DOHH2 (cell line): ENCODE data around the gene TNNT1.
"Not testable (repeated sequence)": the region's sequence is repeated elsewhere in the genome, so short reads cannot be mapped to it uniquely, and the experiment has no call there.

Source experiments
- H3F3A ChIP-seq: fragments of 200-600 bp; sonication (generic), shearing (Covaris generic); 2 replicates; pipeline ENCODE4 v1.6.0; 2016; ENCODE audit warnings: antibody characterized with exemption, mild to moderate bottlenecking; ENCODE audit not compliant: control insufficient read depth, insufficient read depth
- H3K27ac ChIP-seq: fragments of 200-600 bp; sonication (generic); 2 replicates; pipeline ENCODE4 v1.5.1; 2014; ENCODE audit warnings: low read depth, mild to moderate bottlenecking, low read length, moderate library complexity
- H3K27me3 ChIP-seq: fragments of 200-600 bp; sonication (generic); 2 replicates; pipeline ENCODE4 v1.6.1; 2014; ENCODE audit warnings: mild to moderate bottlenecking, low read length, mixed read lengths; ENCODE audit not compliant: control insufficient read depth
- H3K36me3 ChIP-seq: fragments of 200-600 bp; sonication (generic); 2 replicates; pipeline ENCODE4 v1.6.1; 2014; ENCODE audit warnings: mild to moderate bottlenecking, low read length, moderate library complexity, mixed read lengths; ENCODE audit not compliant: control insufficient read depth
- H3K4me1 ChIP-seq: fragments of 200-600 bp; sonication (generic); 2 replicates; pipeline ENCODE4 v1.6.1; 2014; ENCODE audit warnings: mild to moderate bottlenecking, low read length, mixed read lengths; ENCODE audit not compliant: control insufficient read depth
- H3K4me2 ChIP-seq: fragments of 200-600 bp; sonication (generic); 2 replicates; pipeline ENCODE4 v1.6.0; 2014; ENCODE audit warnings: mild to moderate bottlenecking, low read length, moderate library complexity
- H3K4me3 ChIP-seq: fragments of 200-600 bp; sonication (generic); 2 replicates; pipeline ENCODE4 v1.5.1; 2014; ENCODE audit warnings: mild to moderate bottlenecking, low read length, mixed read lengths
- H3K79me2 ChIP-seq: fragments of 200-600 bp; sonication (generic); 2 replicates; pipeline ENCODE4 v1.6.1; 2014; ENCODE audit warnings: mild to moderate bottlenecking, low read length, mixed read lengths; ENCODE audit not compliant: control insufficient read depth
- H3K9me2 ChIP-seq: fragments of 200-600 bp; sonication (generic); replicated peaks from 2 replicates; pipeline ENCODE4 v1.6.1; 2014; ENCODE audit warnings: mild to moderate bottlenecking, low read length, mixed read lengths; ENCODE audit not compliant: control insufficient read depth
- H3K9me3 ChIP-seq: fragments of 200-600 bp; sonication (generic); 2 replicates; pipeline ENCODE4 v1.6.1; 2014; ENCODE audit warnings: antibody characterized with exemption, low read length, mixed read lengths; ENCODE audit not compliant: control insufficient read depth, insufficient read depth
- H4K20me1 ChIP-seq: fragments of 200-600 bp; sonication (generic); 2 replicates; pipeline ENCODE4 v1.6.0; 2014; ENCODE audit warnings: low read depth, mild to moderate bottlenecking, antibody characterized with exemption, low read length, moderate library complexity; ENCODE audit not compliant: control insufficient read depth, insufficient read depth
- CTCF ChIP-seq: fragments of 200-600 bp; sonication (generic); IDR thresholded peaks from one replicate; pipeline ENCODE4 v1.5.1; 2014; ENCODE audit warnings: antibody characterized with exemption, mild to moderate bottlenecking, low read depth, low read length; ENCODE audit not compliant: poor library complexity, severe bottlenecking
- EZH2phosphoT487 ChIP-seq: fragments of 200-600 bp; sonication (generic); IDR thresholded peaks from 2 replicates; pipeline ENCODE4 v1.6.1; 2017; ENCODE audit warnings: borderline replicate concordance, mild to moderate bottlenecking, antibody characterized with exemption, low read length, moderate library complexity, mixed read lengths

The TNNT1 gene

DNA sequence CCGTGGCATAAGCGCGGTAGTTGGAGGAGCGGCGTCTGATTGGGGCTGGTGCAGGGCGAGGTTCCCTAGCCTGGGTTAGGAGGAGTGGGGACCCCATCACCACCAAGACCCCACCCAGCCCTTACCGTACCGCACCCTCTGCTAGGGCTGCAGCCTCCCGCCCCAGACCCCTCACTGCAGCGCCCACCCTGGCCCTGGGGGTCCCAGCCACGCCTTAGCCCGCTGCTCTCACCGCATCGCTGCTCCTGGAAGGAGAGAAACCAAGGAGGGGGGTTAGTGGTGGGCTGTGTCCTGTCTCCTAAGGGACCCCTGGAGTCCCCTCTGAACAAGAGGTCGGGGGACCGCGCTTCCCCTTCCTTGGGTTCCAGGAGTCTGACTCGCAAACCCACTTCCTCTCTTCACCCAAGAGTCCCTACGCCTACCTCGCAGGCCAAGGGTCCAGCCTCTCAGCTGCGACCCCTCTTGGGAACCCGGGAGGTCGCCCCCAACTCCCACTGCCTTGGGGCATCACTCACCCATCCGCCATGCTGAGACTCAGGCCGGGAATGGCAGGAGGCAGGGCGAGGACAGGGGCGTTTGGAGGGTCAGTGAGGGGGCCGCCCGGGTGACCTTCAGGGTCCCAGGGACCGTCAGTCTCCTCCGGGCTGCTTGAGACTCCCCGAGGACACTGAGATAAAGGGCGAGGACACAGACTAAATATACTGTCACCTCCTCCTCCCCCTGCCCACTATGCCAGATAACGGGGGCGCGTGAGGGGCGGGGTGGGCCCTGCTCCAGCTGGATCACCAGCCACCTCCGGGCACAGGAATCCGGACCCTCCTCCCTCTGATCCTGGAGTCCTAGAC lies 8.3 kb upstream of the TNNT1 start, which contains the start of gene TNNI3:
Gene TNNI3, minus strand, starts transcription at position 669 of the 845 bp plus-strand sequence. Its CDS starts 143 bp downstream, at position 526.
- Histone ChIP-seq H3K27me3 (no peaks in the 10 kb centered on the region), H3K27ac (no peak within 1 kb of the TSS), H3K4me3 (no peak within 1 kb of the TSS), H3K9me2 (no peaks in the 10 kb centered on the region), H3K4me1 (peaks cover 16% of the 10 kb centered on the region), H4K20me1 (no peaks in the 10 kb centered on the region), H3K4me2 (no peak within 1 kb of the TSS), H3F3A (peaks cover 4% of the 10 kb centered on the region), H3K36me3 (no peaks in the 10 kb centered on the region), H3K79me2 (no peaks in the 10 kb centered on the region), H3K9me3 (peaks cover 20% of the 10 kb centered on the region)
- TF ChIP-seq CTCF (no peak), EZH2phosphoT487 (no peak)

DNA sequence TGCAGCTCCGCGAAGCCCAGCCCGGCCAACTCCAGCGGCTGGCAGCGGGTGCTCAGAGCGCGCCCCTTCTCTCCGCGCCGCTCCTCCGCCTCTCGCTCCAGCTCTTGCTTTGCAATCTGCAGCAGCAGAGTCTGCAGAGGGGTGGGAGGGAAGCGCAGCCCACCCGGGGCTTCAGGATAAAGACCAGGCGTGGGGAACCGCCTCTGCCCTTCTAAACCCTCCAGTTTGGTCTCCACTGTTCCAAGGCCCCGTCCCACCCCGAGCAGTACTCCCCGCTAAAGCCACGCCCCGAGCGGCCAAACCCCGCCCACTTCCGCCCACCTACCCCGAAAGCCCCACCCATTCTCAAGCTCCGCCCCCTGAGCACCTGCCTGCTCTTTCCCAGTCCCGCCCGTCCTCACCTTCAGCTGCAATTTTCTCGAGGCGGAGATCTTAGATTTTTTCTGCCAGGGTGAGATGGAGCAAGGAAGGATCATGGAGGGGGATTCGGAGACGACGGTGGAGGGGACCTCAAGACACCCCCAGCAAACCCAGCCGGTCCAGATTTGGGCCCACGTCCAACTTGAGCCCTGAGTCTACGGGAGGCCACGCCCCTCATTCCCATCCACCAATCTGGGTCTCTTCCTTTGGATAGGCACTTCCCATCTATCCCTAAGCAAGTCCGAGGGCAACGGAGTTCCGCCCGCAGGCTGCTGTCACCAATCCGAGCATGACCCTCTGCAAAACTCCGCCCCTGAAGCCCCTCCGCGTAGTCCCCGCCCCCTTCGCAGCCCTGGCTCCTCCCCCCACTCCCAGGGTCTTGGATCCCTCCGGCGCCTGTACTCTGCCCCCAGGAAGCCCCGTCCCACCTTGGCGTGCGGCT lies 7.4 kb upstream of the TNNT1 start:
- H3K79me2 ChIP-seq: no peaks in the 10 kb centered on the region
- no peak for TF ChIP-seq EZH2phosphoT487
- no peak for TF ChIP-seq CTCF
- no peaks in the 10 kb centered on the region for H3K9me2 ChIP-seq
- no peaks in the 10 kb centered on the region for H3K27me3 ChIP-seq
- H3K27ac ChIP-seq: no peak overlapping the region
- peaks cover 12% of the 10 kb centered on the region for H3F3A ChIP-seq
- peaks cover 4% of the 10 kb centered on the region; the same call in 1 of the 2 replicates for H3K36me3 ChIP-seq
- peaks cover 29% of the 10 kb centered on the region for H3K9me3 ChIP-seq
- H4K20me1 ChIP-seq: no peaks in the 10 kb centered on the region
- peaks cover 24% of the 10 kb centered on the region for H3K4me1 ChIP-seq
- no peak overlapping the region for H3K4me2 ChIP-seq
- H3K4me3 ChIP-seq: no peak overlapping the region

DNA sequence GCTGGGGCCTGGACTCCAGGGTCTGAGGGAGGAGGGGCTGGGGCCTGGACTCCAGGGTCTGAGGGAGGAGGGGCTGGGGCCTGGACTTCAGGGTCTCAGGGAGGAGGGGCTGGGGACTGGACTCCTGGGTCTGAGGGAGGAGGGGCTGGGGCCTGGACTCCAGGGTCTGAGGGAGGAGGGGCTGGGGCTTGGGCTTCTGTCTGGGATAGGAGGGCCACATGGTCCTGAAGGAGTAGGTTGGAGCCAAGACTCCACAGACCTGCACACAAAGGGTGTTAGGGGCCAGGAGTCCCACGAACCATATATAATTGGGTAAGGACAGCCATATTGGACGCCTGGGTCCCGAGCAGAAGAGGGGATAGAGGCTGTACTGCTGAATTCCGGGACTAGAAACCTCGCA lies 6.8 kb upstream of the TNNT1 start:
- not testable (repeated sequence) for H3K4me3 ChIP-seq, H3K27ac ChIP-seq, H4K20me1 ChIP-seq, H3K9me2 ChIP-seq, H3K27me3 ChIP-seq, H3K36me3 ChIP-seq, H3K79me2 ChIP-seq, H3K4me2 ChIP-seq
- H3K9me3 ChIP-seq: peaks cover 32% of the 10 kb centered on the region
- peaks cover 25% of the 10 kb centered on the region for H3K4me1 ChIP-seq
- peaks cover 15% of the 10 kb centered on the region for H3F3A ChIP-seq
